H1 (cell line): Measurements from ENCODE around the gene FCHSD1. TPM values are rescaled to one million over a fixed set of nuclear protein-coding genes. Genes with fewer than 3 reads are reported as not detected.

Experiments used
- BCL11A ChIP-seq, 2 experiments: IDR thresholded peaks; one replicate each; pipeline ENCODE4 v1.6.1; 2011; ENCODE audit warnings: low read depth in 2 of 2, low read length in 2 of 2, mild to moderate bottlenecking in 2 of 2
- CHD2 ChIP-seq: IDR thresholded peaks from 2 replicates; pipeline ENCODE4 v1.6.1; 2012; ENCODE audit warnings: low read length, improper control_type of control experiment
- CREB1 ChIP-seq: IDR thresholded peaks from 2 replicates; pipeline ENCODE4 v1.6.1; 2012; ENCODE audit warnings: inconsistent platforms
- GTF2F1 ChIP-seq: IDR thresholded peaks from 2 replicates; pipeline ENCODE4 v1.6.1; 2012; ENCODE audit warnings: low read depth, low read length, improper control_type of control experiment, borderline replicate concordance
- RFX5 ChIP-seq: IDR thresholded peaks from 2 replicates; pipeline ENCODE4 v1.6.1; 2011; ENCODE audit warnings: low read depth, low read length, improper control_type of control experiment, borderline replicate concordance
- SRF ChIP-seq: IDR thresholded peaks from 2 replicates; pipeline ENCODE4 v1.6.1; 2011; ENCODE audit warnings: mild to moderate bottlenecking, low read depth, low read length, moderate library complexity
- TBP ChIP-seq: IDR thresholded peaks from 2 replicates; pipeline ENCODE4 v1.6.1; 2011; ENCODE audit warnings: low read depth, low read length, improper control_type of control experiment
- TCF12 ChIP-seq: IDR thresholded peaks from 2 replicates; pipeline ENCODE4 v1.6.1; 2011; ENCODE audit warnings: low read depth, mild to moderate bottlenecking, low read length
- polyA plus RNA-seq, 7 experiments: library from polyadenylated mRNA; depleted of rRNA in 3 of 7; stranded (reverse) in 5 of 7; unstranded in 2 of 7; fragments of >200 nt in 5 of 7; fragments of 200-250 nt in 2 of 7; gene quantifications; 1 replicate in 5 of 7; 2 replicates in 1 of 7; 4 replicates in 1 of 7; pipeline versions ENCODE4 v1.2.1 to v1.2.3, GENCODE V29; 2011 to 2013; ENCODE audit warnings: missing spikeins in 2 of 7, mixed read lengths in 2 of 7
- total RNA-seq: library from RNA; stranded (reverse); fragmentation: NEBNext Ultra II Directional; extraction: Animal tissue kit (Norgen Biotek cat#: 25700); gene quantifications from 2 replicates; pipeline ENCODE4 v1.2.1, GENCODE V29; 2021

FCHSD1 gene
- total and polyA plus RNA-seq, 2 of the 8 experiments (the other 6 are each of a cell fraction or from before 2014, with no cell fraction given), result 22.0 to 30.1 TPM

GRCh38 chr5:141634720-141635119 lies 16.5 kb downstream of the FCHSD1 start (continued):
- TF ChIP-seq BCL11A (IDR thresholded peaks at IDR 0.05; ENCODE audit: low read depth in 2 of 2, low read length in 2 of 2) (no peak), RFX5 (no peak), TBP (no peak), GTF2F1 (no peak), SRF (no peak), TCF12 (no peak), CHD2 (no peak), CREB1 (no peak)
